IPS-18c (cell line): ENCODE data around the gene FANCM.

Experiments
- H3K4me3 ChIP-seq: 2 replicates; pipeline ENCODE4 v1.7.0; 2013; ENCODE audit warnings: low read depth, mild to moderate bottlenecking, low read length, moderate library complexity; ENCODE audit not compliant: insufficient read depth
- H3K9me3 ChIP-seq: one replicate; pipeline ENCODE4 v1.6.1; 2013; ENCODE audit warnings: mild to moderate bottlenecking, low read length, moderate library complexity; ENCODE audit not compliant: control insufficient read depth, insufficient read depth

The FANCM gene

GRCh38 chr14:45135659-45136395, at the start of gene FANCM:
TSS of gene FANCM (plus strand) at chr14:45135930. CDS start at chr14:45136032, 102 bp downstream.
- Histone ChIP-seq H3K9me3 (no peaks in the 10 kb centered on the region), H3K4me3 (peak within 1 kb of the TSS; percentile 77)

DNA sequence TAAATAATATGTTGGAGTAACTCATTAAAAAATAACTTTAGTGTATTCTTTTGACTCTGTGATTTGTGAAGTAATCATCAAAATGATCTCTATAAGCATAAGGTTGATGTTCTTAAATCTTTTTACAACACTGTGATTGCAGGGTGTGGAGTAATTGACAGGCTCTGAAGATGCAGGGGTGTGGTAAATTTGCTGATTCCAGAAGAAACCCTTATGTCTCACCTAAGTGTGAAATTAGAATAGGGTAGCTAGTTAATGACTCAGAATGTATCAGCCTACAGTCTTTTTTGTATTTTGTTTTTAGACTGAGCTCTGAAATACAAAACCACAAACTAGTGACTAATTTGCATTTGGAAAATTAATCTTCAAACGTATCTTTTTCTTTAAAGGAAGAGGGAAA, 45.9 kb upstream of the FANCM start:
- no peak overlapping the region for H3K4me3 ChIP-seq
- no peaks in the 10 kb centered on the region for H3K9me3 ChIP-seq

DNA sequence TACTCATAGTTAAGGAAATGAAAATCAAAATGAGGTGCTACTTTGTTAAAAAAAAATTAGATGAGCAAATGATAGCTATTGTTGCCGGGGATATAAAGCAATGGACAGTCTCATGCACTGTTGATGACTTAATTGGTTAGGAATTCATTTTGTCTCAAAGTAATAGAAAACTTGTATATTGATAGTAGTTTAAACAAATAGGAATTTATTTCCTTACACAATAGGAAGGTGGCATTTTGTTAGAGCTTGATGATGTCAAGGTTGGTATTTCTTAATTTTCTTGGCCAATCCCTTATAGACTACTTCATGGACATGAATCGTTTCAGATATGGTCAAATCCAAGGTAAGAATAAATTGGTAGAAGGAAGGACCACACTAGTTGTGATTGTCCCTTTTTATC, 44.0 kb upstream of the FANCM start:
- H3K4me3 ChIP-seq = no peak overlapping the region
- no peaks in the 10 kb centered on the region for H3K9me3 ChIP-seq

DNA sequence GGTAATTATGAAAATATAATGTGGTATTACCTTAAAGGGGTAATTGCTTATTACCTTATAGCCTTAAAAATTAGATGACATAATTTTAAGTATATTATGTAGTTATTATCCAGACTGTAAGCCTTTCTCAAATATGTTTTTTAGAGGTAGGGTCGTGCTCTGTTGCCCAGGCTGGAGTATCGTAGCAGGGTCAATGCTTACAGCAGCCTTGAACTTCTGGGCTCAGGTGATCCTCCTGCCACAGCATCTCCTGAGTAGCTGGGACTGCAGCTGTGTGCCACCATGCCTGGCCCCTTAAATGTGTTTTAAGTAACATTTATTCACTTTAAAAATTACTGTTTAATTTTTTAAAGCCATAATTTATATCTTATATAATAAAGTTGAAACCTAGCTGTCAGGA, 41.5 kb upstream of the FANCM start:
- Histone ChIP-seq H3K9me3 (no peaks in the 10 kb centered on the region), H3K4me3 (no peak overlapping the region)

DNA sequence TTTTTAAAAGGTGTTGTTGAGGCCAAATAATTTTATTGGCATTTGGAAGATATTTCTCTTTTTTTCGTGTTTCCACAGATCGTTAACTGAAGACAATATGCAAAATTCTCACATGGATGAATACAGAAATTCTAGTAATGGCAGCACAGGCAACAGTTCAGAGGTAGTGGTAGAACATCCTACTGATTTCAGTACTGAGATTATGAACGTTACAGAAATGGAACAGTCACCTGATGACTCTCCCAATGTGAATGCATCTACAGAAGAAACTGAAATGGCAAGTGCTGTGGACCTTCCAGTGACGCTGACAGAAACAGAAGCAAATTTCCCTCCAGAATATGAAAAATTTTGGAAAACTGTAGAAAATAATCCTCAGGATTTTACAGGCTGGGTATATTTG, 40.6 kb upstream of the FANCM start:
- Histone ChIP-seq H3K4me3 (no peak overlapping the region), H3K9me3 (no peaks in the 10 kb centered on the region)

DNA sequence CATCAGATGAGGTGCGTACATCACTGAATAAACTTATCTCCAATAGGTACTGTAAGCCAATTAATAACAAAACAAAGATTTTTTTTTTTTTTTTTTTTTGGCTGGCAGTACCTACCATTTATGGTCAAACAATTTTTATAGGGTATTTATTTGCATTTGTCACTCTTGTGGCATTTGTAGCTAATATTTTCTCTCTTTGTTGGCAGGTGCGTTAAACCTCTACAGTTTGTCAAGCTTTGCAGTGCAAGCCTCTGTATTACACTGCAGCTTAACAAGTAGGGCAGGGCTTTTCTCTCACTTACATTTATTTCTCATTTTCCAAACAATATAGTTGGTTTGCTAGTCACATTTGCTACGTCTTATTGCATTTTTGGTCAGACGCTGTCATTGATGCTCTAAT, 39.5 kb upstream of the FANCM start:
- no peaks in the 10 kb centered on the region for H3K9me3 ChIP-seq

GRCh38 chr14:45103806-45104205, 31.9 kb upstream of the FANCM start:
- H3K9me3 ChIP-seq = no peaks in the 10 kb centered on the region
- H3K4me3 ChIP-seq = no peak overlapping the region

More for the DNA sequence above, 39.5 kb upstream of the FANCM start:
- no peak overlapping the region for H3K4me3 ChIP-seq

DNA sequence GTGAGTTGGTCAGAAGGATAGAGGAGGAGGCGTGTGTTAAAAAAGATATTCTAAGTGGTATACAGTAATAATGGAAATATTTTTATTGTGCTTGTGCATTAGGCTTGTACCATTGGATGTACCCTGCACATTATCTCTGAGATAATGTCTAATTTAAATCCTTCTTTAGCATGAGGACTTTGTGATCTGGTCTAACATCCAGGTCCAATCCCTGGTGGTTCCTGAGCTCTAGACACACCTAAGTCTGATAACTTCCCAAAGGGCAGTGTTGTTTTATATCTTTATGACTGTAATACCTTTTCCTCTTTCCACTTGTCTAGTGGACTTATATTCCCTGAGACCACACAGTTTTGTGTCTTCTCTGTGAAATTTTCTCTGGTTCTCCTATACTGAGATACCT, 31.2 kb upstream of the FANCM start:
- no peak overlapping the region for H3K4me3 ChIP-seq

DNA sequence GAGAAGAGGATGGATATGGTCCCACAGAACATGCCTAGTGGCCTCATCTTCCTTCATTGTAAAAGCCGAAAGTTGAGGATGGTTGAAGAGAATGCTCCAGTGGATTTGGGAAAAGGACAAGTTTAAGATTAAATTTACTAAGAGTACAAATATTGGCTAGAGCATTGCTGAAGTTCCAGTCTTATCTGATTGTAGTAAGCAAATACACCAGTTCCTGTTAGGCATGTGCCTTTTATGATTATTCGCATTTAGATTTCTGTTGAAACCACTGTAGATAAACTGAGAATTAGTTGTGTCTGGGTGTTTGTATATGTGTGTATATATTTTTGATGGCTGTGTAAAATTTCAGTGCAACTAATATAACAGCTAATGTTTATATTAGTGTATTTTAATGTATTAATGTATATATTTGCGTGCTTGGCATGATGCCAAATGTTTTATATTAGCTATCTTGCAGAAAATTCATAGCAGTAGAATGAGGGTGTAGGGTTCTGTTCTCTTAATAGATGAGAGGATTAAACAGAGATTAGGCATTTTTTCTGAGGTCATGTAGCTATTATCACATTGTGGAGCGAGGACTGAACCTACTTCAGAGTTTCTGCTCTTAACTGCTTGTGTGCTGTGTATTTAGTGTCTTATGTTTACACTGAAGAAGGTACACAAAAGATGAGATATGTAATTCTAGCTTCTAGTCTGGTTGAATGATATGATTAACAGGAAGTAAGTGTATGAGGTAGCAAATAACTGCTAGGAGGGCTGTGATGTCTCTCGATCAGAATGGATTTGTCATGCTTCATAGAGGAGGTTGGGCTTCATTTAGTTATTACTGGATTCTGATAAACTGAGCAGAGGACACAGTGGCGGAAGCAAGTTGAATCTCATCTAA, 22.6 kb upstream of the FANCM start:
- H3K9me3 ChIP-seq = no peaks in the 10 kb centered on the region
- H3K4me3 ChIP-seq = no peak overlapping the region

More for the DNA sequence above, 31.2 kb upstream of the FANCM start:
- H3K9me3 ChIP-seq = no peaks in the 10 kb centered on the region

DNA sequence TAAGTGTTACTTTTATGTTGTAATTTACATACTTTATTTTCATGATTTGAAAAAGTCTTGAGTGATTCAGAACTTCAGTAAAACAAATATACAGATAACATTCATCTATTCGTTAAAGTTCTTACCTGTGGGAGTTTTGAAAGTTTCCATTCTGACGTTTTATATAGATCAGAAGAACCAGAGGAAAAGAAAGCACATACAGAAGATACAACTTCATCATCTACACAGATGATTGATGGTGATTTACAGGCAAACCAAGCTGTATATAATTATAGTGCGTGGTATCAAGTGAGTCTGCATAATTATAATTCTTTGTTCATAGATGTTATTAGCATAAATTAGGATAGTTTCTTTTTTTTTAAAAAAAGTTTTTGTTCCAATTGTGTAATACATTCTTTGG, 21.4 kb upstream of the FANCM start:
- no peaks in the 10 kb centered on the region for H3K9me3 ChIP-seq
- H3K4me3 ChIP-seq = no peak overlapping the region

- Histone ChIP-seq H3K4me3 (no peak overlapping the region), H3K9me3 (no peaks in the 10 kb centered on the region)
Measured at GRCh38 chr14:45118594-45118993, 17.1 kb upstream of the FANCM start.

GRCh38 chr14:45120096-45120495, 15.6 kb upstream of the FANCM start:
- H3K4me3 ChIP-seq = no peak overlapping the region
- H3K9me3 ChIP-seq = no peaks in the 10 kb centered on the region

GRCh38 chr14:45123271-45123670, 12.5 kb upstream of the FANCM start:
- no peaks in the 10 kb centered on the region for H3K9me3 ChIP-seq
- H3K4me3 ChIP-seq = no peak overlapping the region

DNA sequence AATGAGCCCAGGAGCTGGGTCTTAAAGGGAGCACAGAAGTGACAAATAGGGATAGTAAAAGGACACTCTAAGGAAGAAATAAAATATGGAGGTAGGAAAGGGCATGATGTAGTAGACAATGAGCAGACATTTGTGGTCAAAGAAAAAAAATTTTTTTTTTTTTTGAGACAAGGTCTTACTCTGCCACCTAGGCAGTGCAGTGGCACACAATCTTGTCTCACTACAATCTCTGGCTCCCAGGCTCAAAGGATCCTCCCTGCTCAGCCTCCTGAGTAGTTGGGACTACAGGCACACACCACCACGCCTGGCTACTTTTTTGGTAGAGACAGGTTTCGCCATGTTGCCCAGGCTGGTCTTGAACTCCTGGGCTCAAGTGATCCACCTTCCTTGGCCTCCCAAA, 10.0 kb upstream of the FANCM start:
- Histone ChIP-seq H3K9me3 (no peaks in the 10 kb centered on the region), H3K4me3 (no peak overlapping the region)

DNA sequence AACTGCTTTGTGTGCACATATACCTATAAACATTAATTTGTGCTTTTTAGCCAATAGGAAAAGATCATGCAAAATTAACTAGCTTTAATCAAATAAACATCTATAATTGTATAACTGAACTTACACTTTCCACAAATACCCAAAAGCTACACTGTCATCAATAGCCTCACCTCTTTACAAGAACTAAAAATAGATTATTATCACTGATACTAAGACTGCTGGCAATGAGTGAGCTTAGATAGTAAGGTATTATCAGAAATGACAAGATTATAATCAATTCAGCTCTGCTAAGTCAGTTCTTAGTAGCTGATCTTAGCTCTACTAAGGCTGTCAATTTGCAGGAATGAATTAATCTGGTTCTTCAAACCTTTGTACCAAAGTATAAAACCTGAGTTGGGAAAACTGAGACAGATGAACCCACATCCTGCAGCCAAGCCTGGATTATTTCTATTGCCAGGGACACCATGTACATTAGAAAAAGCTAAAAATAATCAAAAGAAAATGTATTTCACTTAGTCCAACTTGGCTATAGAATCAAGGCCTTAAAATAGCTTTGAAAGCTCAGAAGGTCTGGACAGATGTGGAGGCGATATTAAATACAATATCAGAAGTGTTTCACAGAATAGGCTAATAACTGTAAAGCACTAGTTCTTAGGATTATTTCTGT, 6.6 kb upstream of the FANCM start:
- H3K4me3 ChIP-seq = no peak overlapping the region
- no peaks in the 10 kb centered on the region for H3K9me3 ChIP-seq

DNA sequence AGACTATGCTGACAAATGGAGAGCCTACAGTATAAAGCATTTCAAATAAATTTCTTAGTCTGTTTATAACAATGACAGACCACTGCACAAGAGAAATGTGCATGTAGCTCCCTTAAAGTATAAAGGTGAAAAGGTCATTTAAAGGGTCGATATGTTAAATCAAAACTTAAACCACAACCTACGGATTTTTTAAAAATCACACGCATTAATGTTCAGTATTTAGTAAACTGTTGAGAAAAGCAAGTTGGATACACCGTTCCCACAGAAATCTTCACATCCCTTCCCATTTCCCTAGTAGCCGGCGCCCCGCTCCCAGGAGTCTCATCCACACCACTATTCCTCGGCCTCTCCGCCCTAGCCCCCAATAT, 2.1 kb upstream of the FANCM start:
- Histone ChIP-seq H3K4me3 (peak overlapping the region; percentile 80), H3K9me3 (no peaks in the 10 kb centered on the region)

DNA sequence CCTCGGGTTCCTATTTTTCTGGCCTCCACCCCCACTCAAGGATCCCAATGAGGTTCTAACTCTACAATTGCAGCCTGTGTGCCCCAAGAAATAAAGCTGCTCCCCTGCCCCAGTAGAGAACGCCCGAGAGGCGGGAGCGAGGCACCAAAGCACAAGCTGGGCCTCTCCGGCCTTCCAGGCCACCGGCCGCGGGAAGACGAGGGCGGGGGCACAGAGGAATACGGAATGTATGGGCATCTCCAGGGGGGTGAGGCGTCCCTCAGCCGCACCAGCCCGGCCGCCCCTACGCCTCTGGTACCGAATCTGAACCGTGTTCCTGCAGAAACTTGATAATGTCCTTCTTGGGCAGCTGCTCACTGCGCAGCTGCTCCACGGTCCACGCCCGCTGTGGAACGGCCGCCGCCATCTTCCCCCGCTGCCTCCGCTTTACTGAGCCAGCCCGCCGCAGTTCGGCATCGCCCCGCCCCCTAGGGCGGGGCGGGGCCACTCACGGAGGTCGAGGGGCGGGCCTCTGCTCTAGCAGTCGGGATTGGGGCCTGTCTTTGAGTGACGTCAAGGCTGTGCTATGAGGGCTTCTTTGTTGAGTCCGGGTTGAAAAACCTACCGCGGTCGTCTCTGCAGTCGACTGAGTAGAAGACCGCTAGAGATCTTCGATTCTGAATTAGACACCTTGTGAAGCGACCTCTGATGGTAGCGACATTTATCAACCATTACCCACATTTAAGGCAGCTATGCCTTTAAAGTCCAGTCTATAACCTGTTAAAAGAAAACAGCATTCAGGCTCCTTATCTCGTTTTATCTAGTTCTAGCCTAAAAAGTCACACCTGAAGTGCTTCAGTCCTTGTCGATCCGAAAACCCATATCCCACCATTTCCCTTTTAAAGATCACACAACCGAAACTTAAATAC, 1.4 kb upstream of the FANCM start, which contains the start of gene FKBP3:
FKBP3 (minus strand) TSS at position 431 of the 908 bp plus-strand sequence; CDS start at position 406, 25 bp downstream.
- Histone ChIP-seq H3K9me3 (no peaks in the 10 kb centered on the region), H3K4me3 (peak within 1 kb of the TSS; percentile 80)
